ENCODE measurements around the gene SMC1A. TPM values are rescaled to one million over a fixed set of nuclear protein-coding genes. Genes with fewer than 3 reads are reported as not detected.
"Not testable (repeated sequence)": the region's sequence is repeated elsewhere in the genome, so short reads cannot be mapped to it uniquely, and the experiment has no call there.

SMC1A gene
- total RNA-seq, 4 donors from 2014 or later, result 22.4 to 64.3 (median 27.4) TPM

DNA sequence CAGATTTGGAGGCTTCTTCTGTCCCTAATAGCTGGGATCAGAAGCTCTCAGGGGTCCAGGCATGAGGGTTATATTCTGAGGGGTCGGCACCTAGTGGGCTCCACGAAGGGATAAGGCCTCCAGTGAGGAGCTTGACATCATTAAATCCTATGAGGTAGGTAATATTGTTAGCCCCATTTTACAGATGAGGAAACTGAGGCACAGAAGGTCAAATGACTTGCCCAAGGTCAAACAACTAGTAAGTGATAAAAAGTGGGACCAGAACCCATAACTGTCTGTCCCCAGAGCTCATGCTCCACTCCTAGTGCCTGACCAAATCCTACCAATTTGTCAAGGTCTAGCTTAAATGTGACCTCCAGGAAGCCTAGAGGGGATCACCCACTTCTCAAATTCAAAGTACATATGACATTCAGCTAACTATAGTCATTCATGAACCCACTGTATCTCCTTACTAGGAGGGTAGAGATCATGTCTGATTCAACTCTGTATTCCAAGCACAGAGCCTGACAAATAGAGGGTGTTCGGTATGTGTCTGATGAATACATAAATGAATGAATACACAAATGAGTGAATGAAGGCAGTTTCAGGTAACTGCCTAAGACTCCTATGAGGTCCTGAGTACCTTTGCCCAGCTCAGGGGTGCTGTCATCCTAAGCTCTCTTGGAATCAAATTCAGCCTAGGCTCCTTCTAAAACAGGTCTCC lies 43.3 kb downstream of the SMC1A start:
- no peaks in the 10 kb centered on the region for H3K4me1 ChIP-seq
- peaks cover 0 to 62% (median 0%) of the 10 kb centered on the region in 3 donors for H3K36me3 ChIP-seq
- TF ChIP-seq EP300 (IDR thresholded peaks at IDR 0.05) (no peak), POLR2A (IDR thresholded peaks at IDR 0.05) (no peak)
- TF ChIP-seq, protein P1, sequence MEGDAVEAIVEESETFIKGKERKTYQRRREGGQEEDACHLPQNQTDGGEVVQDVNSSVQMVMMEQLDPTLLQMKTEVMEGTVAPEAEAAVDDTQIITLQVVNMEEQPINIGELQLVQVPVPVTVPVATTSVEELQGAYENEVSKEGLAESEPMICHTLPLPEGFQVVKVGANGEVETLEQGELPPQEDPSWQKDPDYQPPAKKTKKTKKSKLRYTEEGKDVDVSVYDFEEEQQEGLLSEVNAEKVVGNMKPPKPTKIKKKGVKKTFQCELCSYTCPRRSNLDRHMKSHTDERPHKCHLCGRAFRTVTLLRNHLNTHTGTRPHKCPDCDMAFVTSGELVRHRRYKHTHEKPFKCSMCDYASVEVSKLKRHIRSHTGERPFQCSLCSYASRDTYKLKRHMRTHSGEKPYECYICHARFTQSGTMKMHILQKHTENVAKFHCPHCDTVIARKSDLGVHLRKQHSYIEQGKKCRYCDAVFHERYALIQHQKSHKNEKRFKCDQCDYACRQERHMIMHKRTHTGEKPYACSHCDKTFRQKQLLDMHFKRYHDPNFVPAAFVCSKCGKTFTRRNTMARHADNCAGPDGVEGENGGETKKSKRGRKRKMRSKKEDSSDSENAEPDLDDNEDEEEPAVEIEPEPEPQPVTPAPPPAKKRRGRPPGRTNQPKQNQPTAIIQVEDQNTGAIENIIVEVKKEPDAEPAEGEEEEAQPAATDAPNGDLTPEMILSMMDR (IDR thresholded peaks at IDR 0.05), result no peak
- H3K27me3 ChIP-seq, result no peaks in the 10 kb centered on the region
- H3K4me3 ChIP-seq, result no peak overlapping the region
- DNase-seq (ENCODE audit: low spot score in 2 of 2), result no peak
- H3K27ac ChIP-seq, result no peak overlapping the region
- H3K9me3 ChIP-seq, result no peaks in the 10 kb centered on the region
- WGBS, 2 donors, result 90 to 100% methylated on average over 3 of the region's 3 CpGs

GRCh38 chrX:53377464-53377863 lies 45.0 kb downstream of the SMC1A start:
- WGBS, 2 donors, result 88 to 98% methylated on average over 2 of the region's 2 CpGs
- Histone ChIP-seq H3K27me3 (no peaks in the 10 kb centered on the region), H3K36me3 (peaks cover 0 to 45% (median 0%) of the 10 kb centered on the region in 3 donors)

GRCh38 chrX:53376888-53377287 lies 45.6 kb downstream of the SMC1A start:
- DNase-seq (ENCODE audit: low spot score in 2 of 2), result no peak
- Histone ChIP-seq H3K27ac (no peak overlapping the region), H3K36me3 (peaks cover 0 to 40% (median 0%) of the 10 kb centered on the region in 3 donors), H3K27me3 (no peaks in the 10 kb centered on the region), H3K9me3 (no peaks in the 10 kb centered on the region), H3K4me1 (no peaks in the 10 kb centered on the region), H3K4me3 (no peak overlapping the region)
- 83 to 84% methylated on average over 4 to 6 of the region's 6 CpGs for WGBS, 2 donors
- no peak for TF ChIP-seq EP300 (IDR thresholded peaks at IDR 0.05)
- TF ChIP-seq, protein P1 (IDR thresholded peaks at IDR 0.05), result no peak
- no peak for TF ChIP-seq POLR2A (IDR thresholded peaks at IDR 0.05)

More at GRCh38 chrX:53377464-53377863, 45.0 kb downstream of the SMC1A start:
- no peak overlapping the region for H3K27ac ChIP-seq
- no peak for DNase-seq (ENCODE audit: low spot score in 2 of 2)
- no peaks in the 10 kb centered on the region for H3K9me3 ChIP-seq
- no peak for TF ChIP-seq POLR2A (IDR thresholded peaks at IDR 0.05)
- TF ChIP-seq, protein P1 (IDR thresholded peaks at IDR 0.05), result no peak
- TF ChIP-seq EP300 (IDR thresholded peaks at IDR 0.05), result no peak
- no peak overlapping the region for H3K4me3 ChIP-seq
- H3K4me1 ChIP-seq, result no peaks in the 10 kb centered on the region

DNA sequence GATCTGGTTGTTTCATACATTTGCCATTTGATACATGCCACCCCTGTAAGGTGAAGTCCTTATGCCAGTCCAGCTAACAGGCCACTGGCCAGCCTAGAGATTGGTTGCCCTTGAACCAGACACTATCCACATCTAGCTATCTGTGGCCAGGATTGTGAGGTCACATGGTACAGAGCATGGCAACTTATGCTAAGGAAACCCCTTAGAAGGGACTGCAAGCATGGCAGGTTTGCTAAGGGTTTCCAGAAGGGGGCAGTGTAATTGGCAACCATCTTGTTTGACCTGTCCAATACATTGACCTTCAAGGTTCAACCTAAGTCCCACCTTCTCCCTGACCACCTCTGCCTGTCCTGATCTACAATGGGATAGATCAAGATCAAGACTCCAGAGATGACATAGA lies 47.5 kb downstream of the SMC1A start:
- no peaks in the 10 kb centered on the region for H3K9me3 ChIP-seq
- H3K4me1 ChIP-seq, result no peaks in the 10 kb centered on the region
- peaks cover 0 to 20% (median 0%) of the 10 kb centered on the region in 3 donors for H3K36me3 ChIP-seq
- TF ChIP-seq EP300 (IDR thresholded peaks at IDR 0.05), result no peak
- TF ChIP-seq POLR2A (IDR thresholded peaks at IDR 0.05), result no peak
- H3K27ac ChIP-seq, result no peak overlapping the region
- H3K27me3 ChIP-seq, result no peaks in the 10 kb centered on the region
- no peak overlapping the region for H3K4me3 ChIP-seq
- DNase-seq (ENCODE audit: low spot score in 2 of 2), result no peak

DNA sequence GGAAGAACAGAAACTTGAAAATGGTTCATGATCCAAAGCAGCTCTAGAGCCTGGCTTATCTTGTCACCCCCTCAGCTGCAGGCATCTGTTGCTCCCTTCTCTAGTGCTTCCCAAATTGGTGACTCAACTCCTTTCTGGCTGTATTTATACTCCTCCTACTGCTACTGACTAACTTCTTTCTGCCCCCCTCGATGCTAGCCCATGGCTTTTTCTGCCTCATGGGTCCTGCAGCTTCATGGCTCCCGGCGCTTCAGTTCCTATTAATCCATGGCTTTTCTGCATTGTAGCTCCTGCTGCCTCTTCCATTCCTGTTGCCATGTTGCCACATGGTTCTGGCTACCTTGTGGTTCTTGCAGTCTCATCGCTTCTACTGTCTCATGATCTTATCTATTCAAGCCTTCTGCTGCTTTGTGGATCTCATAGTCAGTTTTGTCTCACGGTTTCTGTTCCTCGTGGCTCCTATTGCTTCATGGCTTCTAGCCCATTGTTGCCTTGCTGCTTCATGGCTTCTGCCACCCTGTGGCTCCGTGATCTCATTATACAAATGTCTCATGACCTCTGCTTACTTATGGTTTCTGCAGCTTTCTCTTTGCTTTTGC lies 48.1 kb downstream of the SMC1A start:
- Histone ChIP-seq H3K4me3 (no peak overlapping the region), H3K27me3 (no peaks in the 10 kb centered on the region), H3K27ac (no peak overlapping the region), H3K4me1 (no peaks in the 10 kb centered on the region), H3K36me3 (peaks cover 0 to 14% (median 0%) of the 10 kb centered on the region in 3 donors), H3K9me3 (no peaks in the 10 kb centered on the region)
- DNase-seq (ENCODE audit: low spot score in 2 of 2), result no peak
- TF ChIP-seq POLR2A (IDR thresholded peaks at IDR 0.05), result no peak
- 76 to 87% methylated on average over 7 of the region's 7 CpGs for WGBS, 2 donors

- no peak overlapping the region for H3K4me3 ChIP-seq
- H3K27me3 ChIP-seq, result no peaks in the 10 kb centered on the region
- peaks cover 0 to 2% (median 0%) of the 10 kb centered on the region in 4 donors for H3K9me3 ChIP-seq
- TF ChIP-seq, protein P1 (IDR thresholded peaks at IDR 0.05), result no peak
- TF ChIP-seq POLR2A (IDR thresholded peaks at IDR 0.05) (no peak), EP300 (IDR thresholded peaks at IDR 0.05) (no peak)
- H3K27ac ChIP-seq, result no peak overlapping the region
- DNase-seq (ENCODE audit: low spot score in 2 of 2), result no peak
- H3K36me3 ChIP-seq, result peaks cover 0 to 6% (median 0%) of the 10 kb centered on the region in 3 donors
- WGBS, 2 donors, result 58 to 78% methylated on average over 2 of the region's 2 CpGs
- H3K4me1 ChIP-seq, result no peaks in the 10 kb centered on the region
These were observed 49.1 kb downstream of the SMC1A start for GRCh38 chrX:53373307-53373706.

DNA sequence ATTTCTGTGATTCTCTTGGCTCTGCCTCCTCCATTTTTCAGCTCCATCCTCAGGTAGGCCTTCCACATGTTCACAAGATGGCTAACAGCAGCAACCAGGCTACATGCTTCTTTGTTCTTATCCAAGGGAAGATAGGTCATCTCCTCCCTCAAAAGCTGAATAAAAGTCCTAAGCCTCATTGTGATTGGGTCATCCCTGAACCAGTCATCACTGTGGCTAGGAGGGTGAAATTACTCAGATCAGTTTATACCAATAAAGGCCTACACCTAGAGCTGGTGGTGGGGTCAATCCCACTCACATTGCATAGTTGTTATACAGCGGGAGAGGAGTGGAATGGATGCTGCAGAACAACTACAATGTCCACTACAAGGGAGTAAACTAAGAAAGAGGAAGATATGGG lies 56.0 kb downstream of the SMC1A start:
- not testable (repeated sequence) for H3K4me3 ChIP-seq; H3K9me3 ChIP-seq; H3K4me1 ChIP-seq; DNase-seq (ENCODE audit: low spot score in 2 of 2); H3K27ac ChIP-seq; H3K36me3 ChIP-seq; H3K27me3 ChIP-seq
- WGBS, 2 donors, result 96 to 100% methylated on average over 1 of the region's 1 CpG
